Activated naive CD8-positive, alpha-beta T cell (primary cell): ENCODE results near the gene SIX2.
A peak's percentile ranks its signal among the peaks of the same experiment; 100 is the strongest.

Experiments used
- H3K27ac Mint-ChIP-seq: one replicate; pipeline ENCODE4 v1.8.0; 2021; ENCODE audit warnings: mixed read lengths
- H3K27me3 Mint-ChIP-seq: one replicate; pipeline ENCODE4 v1.8.0; 2021; ENCODE audit warnings: mixed read lengths
- H3K36me3 Mint-ChIP-seq: one replicate; pipeline ENCODE4 v1.8.0; 2021; ENCODE audit warnings: mixed read lengths
- H3K4me1 Mint-ChIP-seq: one replicate; pipeline ENCODE4 v1.8.0; 2021; ENCODE audit warnings: low read depth, mixed read lengths
- H3K4me3 Mint-ChIP-seq: one replicate; pipeline ENCODE4 v1.8.0; 2021; ENCODE audit warnings: mild to moderate bottlenecking, mixed read lengths
- H3K9me3 Mint-ChIP-seq: one replicate; pipeline ENCODE4 v1.8.0; 2021; ENCODE audit warnings: low read depth, mixed read lengths

The SIX2 gene

DNA sequence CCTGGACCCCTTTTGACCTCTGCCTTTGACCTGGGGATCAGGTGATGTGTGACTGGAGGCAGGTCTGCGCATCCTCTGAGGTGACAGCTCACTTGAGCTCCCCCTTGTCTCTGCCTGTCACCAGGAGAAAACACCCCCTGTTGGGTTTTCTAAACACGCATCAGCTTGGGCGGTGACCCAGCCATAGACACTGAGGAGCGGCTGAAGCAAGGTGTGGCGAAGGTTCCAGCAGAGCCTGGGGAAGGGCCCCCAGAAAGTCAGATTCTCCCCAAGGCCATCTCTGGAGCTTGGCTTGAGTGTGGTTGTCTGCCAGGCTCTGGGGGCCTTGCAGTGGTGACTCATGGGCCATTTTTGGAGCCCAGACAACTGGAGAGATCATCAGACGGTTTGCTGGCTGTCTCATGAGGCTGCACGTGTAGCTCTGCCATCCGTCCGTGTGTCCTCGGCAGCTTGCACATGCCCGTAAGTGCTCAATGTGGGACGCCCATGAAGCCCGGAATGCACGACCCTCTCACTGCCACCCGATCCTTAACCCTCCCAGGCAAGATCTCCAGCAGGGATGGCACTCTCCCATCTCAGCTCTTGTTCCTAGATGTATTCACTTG is 38.3 kb downstream of the SIX2 start:
- Mint-ChIP-seq H3K4me1 (peaks cover 4% of the 10 kb centered on the region), H3K27ac (no peak overlapping the region)

DNA sequence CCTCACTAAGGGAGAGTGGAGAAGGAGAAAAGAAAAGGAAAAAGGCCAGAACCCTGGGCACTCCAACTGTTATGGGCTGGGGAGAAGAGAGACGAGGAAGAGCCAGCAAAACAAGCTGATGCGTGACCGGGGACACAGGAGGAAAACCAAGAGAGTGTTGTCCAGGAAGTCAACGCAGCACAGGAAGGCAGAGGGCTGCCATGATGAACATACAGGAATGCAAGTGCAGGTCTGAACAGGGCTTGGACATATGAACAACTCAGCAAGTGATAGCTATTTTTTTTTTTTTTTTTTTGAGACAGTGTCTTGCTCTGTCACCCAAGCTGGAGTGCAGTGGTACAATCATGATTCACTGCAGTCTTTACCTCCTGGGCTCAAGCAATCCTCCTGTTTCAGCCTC is 39.3 kb downstream of the SIX2 start:
- H3K36me3 Mint-ChIP-seq: no peaks in the 10 kb centered on the region
- H3K4me1 Mint-ChIP-seq: peaks cover 4% of the 10 kb centered on the region
- H3K9me3 Mint-ChIP-seq: no peaks in the 10 kb centered on the region
- no peak overlapping the region for H3K4me3 Mint-ChIP-seq
- no peak overlapping the region for H3K27ac Mint-ChIP-seq
- H3K27me3 Mint-ChIP-seq: peaks cover 4% of the 10 kb centered on the region

More for the DNA sequence above, 38.3 kb downstream of the SIX2 start:
- Mint-ChIP-seq H3K4me3 (no peak overlapping the region), H3K9me3 (no peaks in the 10 kb centered on the region), H3K27me3 (peaks cover 1% of the 10 kb centered on the region), H3K36me3 (no peaks in the 10 kb centered on the region)

GRCh38 chr2:44967727-44968432 is 41.4 kb downstream of the SIX2 start:
- no peaks in the 10 kb centered on the region for H3K36me3 Mint-ChIP-seq
- peaks cover 9% of the 10 kb centered on the region for H3K27me3 Mint-ChIP-seq
- no peak overlapping the region for H3K27ac Mint-ChIP-seq
- no peaks in the 10 kb centered on the region for H3K4me1 Mint-ChIP-seq
- H3K4me3 Mint-ChIP-seq: no peak overlapping the region
- H3K9me3 Mint-ChIP-seq: no peaks in the 10 kb centered on the region

- H3K36me3 Mint-ChIP-seq: no peaks in the 10 kb centered on the region
- H3K9me3 Mint-ChIP-seq: no peaks in the 10 kb centered on the region
- H3K27me3 Mint-ChIP-seq: peaks cover 9% of the 10 kb centered on the region
- no peaks in the 10 kb centered on the region for H3K4me1 Mint-ChIP-seq
- no peak overlapping the region for H3K4me3 Mint-ChIP-seq
- H3K27ac Mint-ChIP-seq: no peak overlapping the region
Observed at GRCh38 chr2:44967056-44967455, 42.2 kb downstream of the SIX2 start.

- Mint-ChIP-seq H3K4me1 (no peaks in the 10 kb centered on the region), H3K9me3 (no peaks in the 10 kb centered on the region), H3K4me3 (no peak overlapping the region), H3K27ac (no peak overlapping the region), H3K27me3 (peaks cover 9% of the 10 kb centered on the region), H3K36me3 (no peaks in the 10 kb centered on the region)
Observed at GRCh38 chr2:44965684-44966083, 43.6 kb downstream of the SIX2 start.

DNA sequence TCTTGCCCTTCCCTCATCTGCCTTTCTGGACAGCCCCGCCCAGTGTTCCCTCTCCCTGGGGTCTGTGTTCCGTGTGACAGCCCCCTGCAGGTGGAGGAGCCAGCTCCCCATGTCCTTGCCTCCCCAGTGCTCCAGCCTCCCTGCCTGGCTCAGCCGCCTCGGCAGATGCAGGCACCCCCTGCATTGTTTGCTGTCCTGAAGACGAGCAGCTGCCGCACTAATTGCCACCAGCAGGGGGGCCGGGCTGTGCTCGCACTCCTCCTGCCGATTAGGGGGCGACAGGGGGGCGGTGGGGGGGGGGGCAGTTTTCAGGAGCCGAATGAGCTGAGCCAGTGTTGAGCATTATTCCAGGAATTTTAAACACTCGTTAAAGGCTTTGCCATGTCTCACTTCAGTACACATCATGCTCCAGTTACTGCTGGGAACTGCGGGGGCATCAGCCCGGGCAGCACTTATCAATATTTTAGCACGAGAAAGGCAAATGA is 44.5 kb downstream of the SIX2 start:
- Mint-ChIP-seq H3K4me3 (no peak overlapping the region), H3K36me3 (no peaks in the 10 kb centered on the region), H3K27ac (no peak overlapping the region), H3K9me3 (no peaks in the 10 kb centered on the region), H3K4me1 (no peaks in the 10 kb centered on the region), H3K27me3 (peaks cover 9% of the 10 kb centered on the region)

DNA sequence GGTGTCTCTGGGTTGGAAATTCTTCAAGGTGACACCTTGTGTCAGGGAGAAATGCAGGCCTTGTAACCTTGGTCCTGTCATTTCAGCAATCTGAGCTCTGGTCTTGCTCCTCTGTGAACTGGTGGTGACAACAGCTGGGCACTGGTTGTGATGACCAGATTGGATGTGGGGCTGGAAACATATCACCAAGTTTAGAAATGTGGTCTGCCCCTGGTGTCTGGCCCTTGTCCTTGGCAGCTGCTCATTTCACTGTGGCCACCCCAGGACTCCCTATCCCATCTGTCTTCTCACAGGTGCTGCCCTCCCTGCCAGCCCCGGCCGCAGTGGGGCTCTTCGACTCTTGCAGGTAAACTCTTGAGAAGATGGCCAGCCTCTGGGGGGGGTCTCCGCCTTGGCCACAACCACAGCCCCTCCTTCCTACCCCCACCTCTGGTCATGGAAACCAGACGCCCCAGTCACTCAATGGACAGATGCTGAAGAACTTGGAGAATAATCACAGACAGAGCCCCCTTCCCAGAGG is 47.0 kb downstream of the SIX2 start:
- Mint-ChIP-seq H3K9me3 (no peaks in the 10 kb centered on the region), H3K27me3 (peaks cover 15% of the 10 kb centered on the region), H3K27ac (no peak overlapping the region), H3K4me3 (no peak overlapping the region), H3K4me1 (no peaks in the 10 kb centered on the region), H3K36me3 (no peaks in the 10 kb centered on the region)

GRCh38 chr2:44960871-44961270 is 48.4 kb downstream of the SIX2 start:
- no peak overlapping the region for H3K27ac Mint-ChIP-seq
- H3K4me3 Mint-ChIP-seq: no peak overlapping the region
- H3K27me3 Mint-ChIP-seq: peaks cover 22% of the 10 kb centered on the region
- H3K9me3 Mint-ChIP-seq: no peaks in the 10 kb centered on the region
- H3K36me3 Mint-ChIP-seq: no peaks in the 10 kb centered on the region
- peaks cover 1% of the 10 kb centered on the region for H3K4me1 Mint-ChIP-seq

DNA sequence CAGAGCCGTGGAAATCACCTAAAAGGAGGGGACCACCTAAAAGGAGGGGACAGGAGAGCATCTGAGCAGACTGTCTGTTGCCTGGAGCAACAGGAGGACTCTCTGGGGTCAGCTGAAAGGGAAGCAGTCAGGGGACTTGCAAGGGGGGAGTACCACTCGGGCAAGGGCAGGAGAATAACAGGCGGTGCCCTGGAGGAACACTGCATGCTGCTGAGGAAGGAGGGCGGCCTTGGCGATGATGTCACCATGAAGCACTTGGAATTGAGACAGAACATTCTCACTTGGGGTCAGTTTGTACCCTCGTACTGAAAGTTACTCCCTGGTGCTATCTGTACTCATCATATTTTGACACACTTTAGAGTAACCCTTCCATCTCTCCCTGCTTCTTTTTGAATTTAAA is 49.4 kb downstream of the SIX2 start:
- H3K36me3 Mint-ChIP-seq: no peaks in the 10 kb centered on the region
- H3K9me3 Mint-ChIP-seq: no peaks in the 10 kb centered on the region
- peaks cover 26% of the 10 kb centered on the region for H3K27me3 Mint-ChIP-seq
- peaks cover 7% of the 10 kb centered on the region for H3K4me1 Mint-ChIP-seq
- no peak overlapping the region for H3K4me3 Mint-ChIP-seq
- H3K27ac Mint-ChIP-seq: no peak overlapping the region

DNA sequence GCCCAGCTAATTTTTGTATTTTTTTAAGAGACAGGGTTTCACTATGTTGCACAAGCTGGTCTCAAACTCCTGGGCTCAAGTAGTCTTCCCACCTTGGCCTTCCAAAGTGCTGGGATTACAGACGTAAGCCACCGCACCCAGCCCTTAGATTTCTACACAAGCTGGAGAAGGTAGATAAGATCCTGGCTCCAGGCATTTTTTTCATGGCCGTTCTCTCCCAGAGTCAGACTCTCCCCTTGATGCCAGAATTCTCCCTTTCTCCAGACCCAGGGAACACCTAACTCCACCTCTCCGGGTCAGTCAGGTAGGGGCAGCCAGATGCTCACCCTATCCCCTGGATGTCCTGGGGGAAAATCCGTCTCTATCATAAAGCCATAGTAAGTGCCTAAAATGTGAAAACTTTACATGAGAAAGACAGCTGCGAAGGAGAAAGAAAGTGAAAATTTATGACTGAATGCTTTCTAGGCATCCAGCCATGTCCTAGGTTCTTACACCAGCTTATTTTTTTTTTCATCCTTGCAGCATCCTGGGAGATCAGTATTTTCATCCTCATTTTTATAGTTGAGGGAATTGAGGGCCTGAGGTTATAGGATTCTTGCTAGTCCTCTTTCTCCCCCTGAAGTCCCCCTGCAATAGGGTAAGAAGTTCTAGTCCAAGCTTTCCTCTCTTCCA is 51.5 kb downstream of the SIX2 start:
- Mint-ChIP-seq H3K4me3 (no peak overlapping the region), H3K4me1 (peaks cover 18% of the 10 kb centered on the region), H3K9me3 (no peaks in the 10 kb centered on the region), H3K27ac (no peak overlapping the region), H3K36me3 (no peaks in the 10 kb centered on the region), H3K27me3 (peaks cover 36% of the 10 kb centered on the region)

DNA sequence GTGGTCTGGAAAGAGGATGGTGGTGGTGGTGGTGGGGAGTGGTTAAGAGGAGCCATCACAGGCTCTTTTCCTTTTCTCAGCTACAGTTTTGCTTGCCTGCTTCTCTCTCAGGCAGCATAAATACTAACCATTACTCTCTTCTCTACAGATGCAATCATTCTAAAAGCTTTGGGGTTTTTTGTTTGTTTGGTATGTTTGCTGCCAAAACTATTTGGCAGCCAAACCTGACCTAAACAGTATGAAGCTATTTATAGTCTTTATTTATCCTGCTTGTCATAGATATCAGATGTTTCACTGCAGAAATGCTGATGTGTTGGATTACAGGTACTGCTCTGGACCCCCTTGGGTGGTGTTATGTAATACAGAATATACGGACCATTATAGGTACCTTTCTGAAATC is 52.4 kb downstream of the SIX2 start:
- Mint-ChIP-seq H3K27me3 (peaks cover 38% of the 10 kb centered on the region), H3K9me3 (no peaks in the 10 kb centered on the region), H3K4me1 (peaks cover 22% of the 10 kb centered on the region), H3K4me3 (no peak overlapping the region), H3K36me3 (no peaks in the 10 kb centered on the region), H3K27ac (no peak overlapping the region)

- no peak overlapping the region for H3K27ac Mint-ChIP-seq
- peak overlapping the region; percentile 65 for H3K4me3 Mint-ChIP-seq
- H3K4me1 Mint-ChIP-seq: peaks cover 25% of the 10 kb centered on the region
Observed at GRCh38 chr2:44955593-44956392, 53.5 kb downstream of the SIX2 start.

More at GRCh38 chr2:44955593-44956392, 53.5 kb downstream of the SIX2 start:
- H3K27me3 Mint-ChIP-seq: peaks cover 42% of the 10 kb centered on the region
- no peaks in the 10 kb centered on the region for H3K9me3 Mint-ChIP-seq
- H3K36me3 Mint-ChIP-seq: no peaks in the 10 kb centered on the region
